ENCODE results near the gene MLEC.
"Not testable (repeated sequence)": the region's sequence is repeated elsewhere in the genome, so short reads cannot be mapped to it uniquely, and the experiment has no call there.

The MLEC gene

DNA sequence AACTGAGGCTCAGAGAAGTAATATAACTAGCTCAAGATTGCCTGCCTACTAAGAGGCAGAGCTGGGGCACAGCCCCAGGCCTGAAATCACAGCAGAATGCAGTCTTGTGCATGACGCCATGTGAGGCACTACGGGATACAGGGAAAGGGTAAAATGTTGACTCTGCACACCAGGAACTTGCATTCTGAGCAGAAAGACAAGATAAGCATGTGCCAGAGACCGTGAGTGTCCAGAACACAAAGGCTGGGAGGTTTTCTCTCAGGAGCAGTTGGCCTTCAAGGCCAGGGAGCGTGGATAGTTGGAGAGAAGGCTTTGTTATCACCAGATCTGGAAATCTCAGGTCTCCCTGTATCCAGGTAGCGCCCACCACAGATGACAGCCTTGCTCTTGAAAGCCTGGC, 23.2 kb upstream of the MLEC start:
- DNase-seq (ENCODE audit: low spot score) = no peak

DNA sequence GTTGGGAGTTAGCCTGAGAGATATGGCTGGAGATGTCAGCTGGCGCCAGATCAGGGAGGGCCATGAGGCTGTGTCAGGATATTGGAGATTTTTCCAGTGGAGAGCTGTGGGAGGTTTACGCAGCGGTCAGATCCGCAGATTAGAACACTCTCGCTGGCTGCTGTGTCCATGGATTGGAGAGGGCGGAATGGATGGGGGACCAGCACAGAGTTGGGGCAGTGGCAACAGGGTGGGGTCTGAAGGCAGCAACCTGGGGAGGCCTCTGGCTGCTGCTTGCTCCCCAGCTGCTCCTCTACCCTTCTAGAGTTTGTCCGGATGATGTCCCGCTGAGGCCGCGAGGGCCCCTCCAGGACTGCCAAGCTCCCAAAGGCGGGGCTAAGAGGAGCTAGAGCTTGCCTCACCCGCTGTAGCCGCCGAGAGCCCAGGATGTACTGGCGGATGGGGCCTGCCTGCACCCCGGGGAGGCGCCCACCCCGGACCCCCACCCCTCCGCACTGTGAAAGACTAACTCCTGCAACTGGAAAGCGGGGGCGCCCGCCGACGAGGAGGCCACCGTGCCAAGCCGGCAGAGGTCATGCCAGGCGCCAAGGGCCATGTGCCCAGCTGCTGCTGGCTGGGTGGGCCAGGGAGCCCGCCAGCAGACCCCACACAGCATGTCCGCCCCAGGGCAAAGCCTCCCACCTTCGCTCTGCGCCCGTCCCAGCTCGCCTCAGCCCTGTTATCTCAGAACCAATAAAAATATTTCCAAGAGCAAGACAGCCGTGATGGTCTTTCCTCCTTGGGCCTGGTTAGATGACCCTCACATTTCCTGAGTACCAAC, 20.2 kb upstream of the MLEC start:
- no peak for DNase-seq (ENCODE audit: low spot score)

GRCh38 chr12:120668091-120668867, 18.7 kb upstream of the MLEC start:
- no peak for DNase-seq (ENCODE audit: low spot score)

DNA sequence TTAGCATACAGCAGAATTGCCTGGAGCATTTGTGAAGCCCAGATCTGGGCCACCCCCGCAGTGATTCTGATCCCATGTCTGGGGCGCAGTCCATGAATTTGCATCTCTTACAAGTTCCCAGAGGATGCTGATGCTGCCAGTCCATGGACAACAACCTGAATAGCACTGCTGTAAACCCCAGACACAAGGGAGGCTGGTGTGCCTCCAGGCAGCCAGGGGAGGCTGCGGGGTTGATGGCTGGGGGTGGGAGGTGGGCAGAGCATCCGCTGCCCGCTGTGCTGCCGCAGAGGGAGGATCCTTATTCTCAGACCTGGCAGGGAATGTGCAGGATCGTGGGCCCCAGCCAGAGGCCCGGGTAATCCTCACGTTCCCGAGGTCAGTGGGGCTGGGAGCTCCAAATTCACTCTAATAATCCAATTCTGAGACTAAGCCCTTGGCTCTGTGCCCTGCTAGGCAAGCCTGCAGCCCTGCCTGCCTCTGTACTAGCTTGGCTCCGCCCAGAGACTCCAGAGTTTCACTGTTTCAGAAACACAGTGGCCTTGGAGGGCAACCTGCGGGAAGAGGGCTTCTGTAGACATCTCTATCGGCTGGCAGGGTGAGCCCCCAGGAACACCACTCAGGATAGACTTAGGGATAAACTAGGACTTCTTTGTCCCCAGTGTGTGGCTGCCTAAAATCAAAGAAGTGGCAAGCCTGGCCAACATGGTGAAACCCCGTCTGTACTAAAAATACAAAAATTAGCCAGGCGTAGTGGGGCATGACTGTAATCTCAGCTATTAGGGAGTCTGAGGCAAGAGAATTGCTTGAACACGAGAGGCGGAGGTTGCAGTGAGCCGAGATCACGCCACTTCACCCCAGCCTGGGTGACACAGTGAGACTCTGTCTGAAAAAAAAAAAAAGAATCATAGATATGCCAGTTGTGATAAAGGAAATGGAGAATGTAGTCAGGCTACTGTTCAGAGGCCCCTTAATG, 17.8 kb upstream of the MLEC start:
- DNase-seq (ENCODE audit: low spot score) = no peak

GRCh38 chr12:120670237-120670636, 16.7 kb upstream of the MLEC start:
- not testable (repeated sequence) for DNase-seq (ENCODE audit: low spot score)

DNA sequence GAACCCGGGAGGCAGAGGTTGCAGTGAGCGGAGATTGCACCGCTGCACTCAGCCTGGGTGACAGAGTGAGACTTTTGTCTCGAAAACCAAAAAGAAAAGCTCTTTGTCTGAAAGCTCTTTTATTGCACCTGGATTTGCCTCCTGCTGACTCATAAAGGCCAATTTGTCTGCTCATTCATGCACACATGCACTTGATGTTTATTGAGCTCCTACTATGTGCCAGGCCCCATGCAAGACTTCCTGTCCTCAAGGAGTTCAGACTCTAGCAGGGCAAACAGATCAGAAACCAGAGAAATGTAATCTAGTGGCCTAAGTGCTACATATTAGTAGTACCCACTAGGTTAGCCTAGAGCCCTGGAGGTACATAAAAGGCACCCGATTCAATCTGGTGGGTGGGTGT, 16.3 kb upstream of the MLEC start:
- no peak for DNase-seq (ENCODE audit: low spot score)

DNA sequence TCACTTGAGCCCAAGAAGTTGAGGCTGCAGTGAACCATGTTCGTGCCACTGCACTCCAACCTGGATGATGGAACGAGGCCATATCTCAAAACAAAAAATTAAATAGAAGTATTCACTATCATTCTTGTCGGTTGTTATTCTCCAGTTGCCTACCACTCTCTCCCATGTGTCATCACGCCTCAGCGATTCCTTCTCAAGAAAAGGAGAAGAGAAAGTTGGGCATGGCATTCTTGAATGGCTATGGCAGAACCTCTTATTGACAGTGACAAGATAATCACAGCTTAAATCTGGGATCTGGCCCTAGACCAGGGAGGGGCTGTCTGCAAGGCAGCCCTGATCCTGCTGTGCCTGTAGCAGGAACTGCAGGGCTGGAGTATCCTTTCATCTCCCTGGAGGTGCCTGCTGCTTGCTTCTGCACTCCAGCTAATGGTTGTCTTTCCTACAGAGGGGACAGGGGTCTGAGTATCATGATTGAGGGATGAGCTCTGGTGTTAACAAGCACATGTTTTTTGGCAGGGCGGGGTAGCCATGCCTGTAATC, 12.8 kb upstream of the MLEC start:
- DNase-seq (ENCODE audit: low spot score) = no peak

GRCh38 chr12:120677765-120678473, 9.0 kb upstream of the MLEC start:
- no peak for DNase-seq (ENCODE audit: low spot score)

GRCh38 chr12:120678572-120678971, 8.4 kb upstream of the MLEC start:
- DNase-seq (ENCODE audit: low spot score) = no peak

GRCh38 chr12:120680165-120680738, 6.7 kb upstream of the MLEC start:
- DNase-seq (ENCODE audit: low spot score) = no peak

DNA sequence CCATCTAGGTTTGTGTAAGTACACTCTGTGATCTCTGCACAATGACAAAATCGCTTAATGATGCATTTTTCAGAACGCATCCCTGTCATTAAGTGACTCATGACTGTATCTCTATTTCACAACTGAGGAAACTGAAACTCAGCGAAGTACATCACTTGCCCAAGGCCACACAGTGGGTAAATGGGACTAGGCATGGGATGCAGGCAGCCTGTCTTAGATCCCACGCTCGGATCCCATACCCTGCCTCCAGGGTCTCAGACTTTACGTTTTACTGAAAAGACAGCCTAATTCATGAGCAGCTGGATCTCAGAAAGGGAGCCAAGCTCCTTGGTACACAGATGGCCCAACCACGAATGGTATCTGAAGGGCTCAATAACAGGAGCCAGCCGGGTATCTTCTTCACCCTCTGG, 2.4 kb upstream of the MLEC start:
- no peak for DNase-seq (ENCODE audit: low spot score)

GRCh38 chr12:120685522-120685921, 1.4 kb upstream of the MLEC start:
- DNase-seq (ENCODE audit: low spot score) = no peak

DNA sequence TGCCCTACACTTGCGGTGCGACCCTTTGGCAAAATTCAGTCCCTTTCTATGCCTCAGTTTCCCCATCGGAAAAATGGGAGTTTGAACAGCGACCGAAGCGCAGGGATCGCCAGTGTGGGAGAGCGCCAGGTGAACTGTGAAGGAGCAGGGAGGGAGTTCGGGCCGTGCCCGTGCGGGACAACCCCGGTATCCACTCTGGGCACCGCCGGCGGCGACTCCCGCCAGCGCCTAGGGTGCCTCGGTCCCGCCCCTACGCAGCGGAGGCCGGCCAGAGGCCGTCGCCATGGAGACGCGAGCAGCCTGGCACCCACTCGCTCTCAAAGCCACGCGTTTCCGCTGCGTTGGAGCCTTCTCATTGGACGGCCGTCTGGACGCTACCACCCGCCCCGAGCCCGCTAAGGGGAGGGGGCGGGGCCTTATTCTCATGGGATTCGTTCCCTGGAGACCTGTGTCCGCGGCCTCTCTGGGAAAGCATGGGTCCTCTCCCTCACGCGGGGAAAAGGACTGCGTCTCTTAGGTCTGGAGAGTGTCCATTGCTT, 729 bp upstream of the MLEC start:
- peak; percentile 98 for DNase-seq (ENCODE audit: low spot score)

GRCh38 chr12:120687578-120688289, 785 bp downstream of the MLEC start:
- no peak for DNase-seq (ENCODE audit: low spot score)

GRCh38 chr12:120688527-120689071, 1.6 kb downstream of the MLEC start:
- DNase-seq (ENCODE audit: low spot score) = peak; percentile 11

DNA sequence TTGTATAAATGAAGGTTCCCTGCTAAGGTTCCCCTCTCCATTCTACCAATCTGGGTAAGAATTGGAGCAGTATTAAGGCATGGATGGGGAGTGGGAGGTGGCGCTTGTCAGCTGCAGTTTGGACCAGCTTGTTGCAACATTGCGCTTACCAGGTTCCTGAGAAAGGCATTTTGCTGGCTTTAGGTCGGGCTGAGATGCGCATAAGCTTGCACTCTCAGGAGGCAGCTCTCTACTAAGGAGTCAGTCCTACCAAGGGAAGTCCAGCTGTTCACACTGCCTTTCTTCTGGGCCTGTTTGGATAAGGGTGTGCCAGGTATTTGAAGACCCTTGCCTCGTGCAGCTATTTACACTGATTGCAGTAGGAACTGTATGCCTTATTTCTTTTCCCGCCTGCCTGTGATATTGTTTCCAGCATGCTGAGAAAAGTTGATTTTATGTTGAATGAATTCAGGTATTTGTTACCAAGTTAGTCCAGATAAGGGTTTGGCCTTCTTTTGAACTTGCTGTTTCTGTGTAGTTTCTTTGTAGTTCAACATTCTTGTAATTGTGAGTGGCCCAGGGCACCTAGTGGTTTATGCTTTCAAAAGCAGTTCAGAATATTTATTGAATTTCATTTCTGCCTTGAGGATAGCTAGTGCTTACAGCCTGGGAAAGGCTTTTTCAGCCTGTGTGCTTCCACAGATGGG, 2.6 kb downstream of the MLEC start:
- DNase-seq (ENCODE audit: low spot score) = no peak

DNA sequence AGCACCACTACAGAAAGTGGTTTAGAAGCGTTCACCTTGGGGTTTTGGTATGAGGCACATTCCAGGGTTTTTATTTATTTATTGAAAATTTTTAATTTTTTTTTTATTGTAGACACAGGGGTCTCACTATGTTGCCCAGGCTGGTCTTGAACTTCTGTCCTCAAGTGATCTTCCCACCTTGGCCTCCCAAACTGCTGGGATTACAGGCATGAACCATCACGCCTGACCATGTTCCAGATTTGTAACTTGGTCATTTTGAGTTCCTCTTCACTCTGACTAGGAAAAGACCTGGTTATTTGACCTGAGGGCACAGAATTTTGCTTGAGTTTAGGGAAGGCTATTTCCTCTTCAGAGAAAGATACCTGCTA, 3.1 kb downstream of the MLEC start:
- DNase-seq (ENCODE audit: low spot score) = no peak

- DNase-seq (ENCODE audit: low spot score) = no peak
Observed at GRCh38 chr12:120690978-120691377, 4.0 kb downstream of the MLEC start.

DNA sequence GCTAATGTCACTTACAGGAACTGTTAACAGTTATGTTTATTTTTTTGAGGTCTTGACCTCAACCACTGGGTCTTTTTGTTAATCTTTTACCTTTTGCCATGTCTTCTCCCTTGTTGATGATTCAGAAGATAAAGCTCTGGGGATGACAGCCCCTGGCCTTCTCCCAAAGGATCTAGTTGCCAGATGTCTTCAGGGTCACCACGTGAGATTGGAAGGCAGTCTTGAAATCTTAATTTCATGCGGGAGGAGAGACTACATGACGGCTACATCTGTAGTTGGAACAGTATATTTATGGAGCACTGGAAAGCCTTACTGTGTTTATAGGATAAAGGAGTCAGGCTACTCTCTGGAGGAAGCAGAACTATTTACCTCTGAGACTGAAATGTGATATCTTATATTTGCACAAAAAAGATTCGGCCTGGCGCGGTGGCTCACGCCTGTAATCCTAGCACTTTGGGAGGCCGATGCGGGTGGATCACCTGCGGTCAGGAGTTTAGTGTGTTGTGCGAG, 5.6 kb downstream of the MLEC start:
- no peak for DNase-seq (ENCODE audit: low spot score)
